Ascending aorta (tissue), 2 donors: ENCODE data around the gene SCMH1. TPM values are rescaled to one million over a fixed set of nuclear protein-coding genes. Genes with fewer than 3 reads are reported as not detected.

Experiments used
- DNase-seq, 2 donors: peaks; one replicate each; pipeline ENCODE4 v3.0.0-alpha.2; 2019; ENCODE audit warnings: low spot score in 2 of 2
- H3K27ac ChIP-seq, 2 donors: fragments of 200-600 bp; sonication (generic); one replicate each; pipeline ENCODE4 v1.5.1; 2016 to 2017; ENCODE audit warnings: mild to moderate bottlenecking in 1 of 2
- H3K27me3 ChIP-seq: fragments of 200-600 bp; sonication (generic); one replicate; pipeline ENCODE4 v1.5.1; 2017
- H3K36me3 ChIP-seq, 2 donors: fragments of 200-600 bp; sonication (generic); one replicate each; pipeline ENCODE4 v1.5.1; 2016
- H3K4me1 ChIP-seq, 2 donors: fragments of 200-600 bp; sonication (generic); one replicate each; pipeline ENCODE4 v1.5.1; 2016 to 2017; ENCODE audit warnings: mild to moderate bottlenecking in 1 of 2
- H3K4me3 ChIP-seq, 2 donors: fragments of 200-600 bp; sonication (generic); one replicate each; pipeline ENCODE4 v1.5.1; 2016 to 2017; ENCODE audit warnings: mild to moderate bottlenecking in 1 of 2
- H3K9me3 ChIP-seq, 2 donors: fragments of 200-600 bp; sonication (generic); one replicate each; pipeline ENCODE4 v1.5.1; 2016
- intact Hi-C: fragments of 100-400 bp; cut with DNase I; formaldehyde crosslinking; loops from one replicate; pipeline ENCODE4 v1.15.1; 2023
- total RNA-seq: library from RNA; depleted of rRNA; stranded (reverse); fragments of >200 nt; gene quantifications from one replicate; pipeline ENCODE4 v1.1.0, GENCODE V29; 2016
- TF ChIP-seq, protein P1 (sequence below), 3 experiments: fragments of 200-600 bp in 2 of 3; fragments of 450-650 bp in 1 of 3; sonication (generic) in 2 of 3; IDR thresholded peaks; one replicate each; pipeline ENCODE4 v1.5.1; 2016 to 2019; ENCODE audit warnings: antibody characterized with exemption in 3 of 3, mild to moderate bottlenecking in 1 of 3, moderate library complexity in 1 of 3

Gene SCMH1
- total RNA-seq: 55.9 TPM

GRCh38 chr1:41241749-41242341 lies at the start of gene SCMH1:
Gene SCMH1, minus strand, starts transcription at chr1:41242306. Its CDS starts 56,173 bp downstream, at chr1:41186133.
- DNase-seq: peak in 1 of 2 donors; percentile 68
- Histone ChIP-seq H3K36me3 (no peaks in the 10 kb centered on the region), H3K4me1 (peaks cover 0 to 16% of the 10 kb centered on the region in 2 donors), H3K27ac (peak within 1 kb of the TSS; percentile 96 to 98), H3K27me3 (no peaks in the 10 kb centered on the region), H3K9me3 (no peaks in the 10 kb centered on the region), H3K4me3 (peak within 1 kb of the TSS; percentile 90 to 95)
- intact Hi-C loops: loop anchor here (2.0 to 5.0 kb wide), 3 partner anchors 85 to 197 kb away; no protein-coding TSS in a partner anchor
- TF ChIP-seq, protein P1, sequence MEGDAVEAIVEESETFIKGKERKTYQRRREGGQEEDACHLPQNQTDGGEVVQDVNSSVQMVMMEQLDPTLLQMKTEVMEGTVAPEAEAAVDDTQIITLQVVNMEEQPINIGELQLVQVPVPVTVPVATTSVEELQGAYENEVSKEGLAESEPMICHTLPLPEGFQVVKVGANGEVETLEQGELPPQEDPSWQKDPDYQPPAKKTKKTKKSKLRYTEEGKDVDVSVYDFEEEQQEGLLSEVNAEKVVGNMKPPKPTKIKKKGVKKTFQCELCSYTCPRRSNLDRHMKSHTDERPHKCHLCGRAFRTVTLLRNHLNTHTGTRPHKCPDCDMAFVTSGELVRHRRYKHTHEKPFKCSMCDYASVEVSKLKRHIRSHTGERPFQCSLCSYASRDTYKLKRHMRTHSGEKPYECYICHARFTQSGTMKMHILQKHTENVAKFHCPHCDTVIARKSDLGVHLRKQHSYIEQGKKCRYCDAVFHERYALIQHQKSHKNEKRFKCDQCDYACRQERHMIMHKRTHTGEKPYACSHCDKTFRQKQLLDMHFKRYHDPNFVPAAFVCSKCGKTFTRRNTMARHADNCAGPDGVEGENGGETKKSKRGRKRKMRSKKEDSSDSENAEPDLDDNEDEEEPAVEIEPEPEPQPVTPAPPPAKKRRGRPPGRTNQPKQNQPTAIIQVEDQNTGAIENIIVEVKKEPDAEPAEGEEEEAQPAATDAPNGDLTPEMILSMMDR (IDR thresholded peaks at IDR 0.05): no peak

GRCh38 chr1:41291195-41291594 lies 49.1 kb upstream of the SCMH1 start:
- TF ChIP-seq, protein P1 (IDR thresholded peaks at IDR 0.05): no peak

DNA sequence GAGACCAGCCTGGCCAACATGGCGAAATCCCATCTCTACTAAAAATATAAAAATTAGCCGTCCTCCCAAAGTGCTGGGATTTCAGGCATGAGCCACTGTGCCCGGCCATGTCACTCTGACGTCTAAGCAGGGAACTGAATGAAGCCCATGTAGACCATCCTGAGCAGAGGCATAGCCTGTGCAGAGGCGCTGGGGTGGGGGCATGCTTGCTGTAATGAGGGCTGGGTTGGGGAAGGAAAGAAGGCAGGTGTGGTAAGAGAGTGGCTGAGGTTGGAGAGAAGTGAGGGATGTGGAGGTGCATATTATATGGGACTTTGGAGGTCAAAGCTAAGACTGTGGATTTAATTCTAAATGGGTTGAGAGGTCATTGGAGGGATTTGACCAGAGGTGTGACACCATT lies 47.1 kb upstream of the SCMH1 start:
- Histone ChIP-seq H3K4me1 (no peaks in the 10 kb centered on the region), H3K36me3 (no peaks in the 10 kb centered on the region), H3K27ac (no peak overlapping the region), H3K27me3 (no peaks in the 10 kb centered on the region), H3K9me3 (no peaks in the 10 kb centered on the region), H3K4me3 (no peak overlapping the region)
- intact Hi-C loops: no loop called here
- DNase-seq: no peak
- TF ChIP-seq, protein P1 (IDR thresholded peaks at IDR 0.05): no peak

More at GRCh38 chr1:41291195-41291594, 49.1 kb upstream of the SCMH1 start:
- no peaks in the 10 kb centered on the region for H3K9me3 ChIP-seq
- H3K4me3 ChIP-seq: no peak overlapping the region
- H3K27ac ChIP-seq: no peak overlapping the region
- no peaks in the 10 kb centered on the region for H3K27me3 ChIP-seq
- intact Hi-C loops: no loop called here
- H3K4me1 ChIP-seq: no peaks in the 10 kb centered on the region
- DNase-seq: no peak
- no peaks in the 10 kb centered on the region for H3K36me3 ChIP-seq

DNA sequence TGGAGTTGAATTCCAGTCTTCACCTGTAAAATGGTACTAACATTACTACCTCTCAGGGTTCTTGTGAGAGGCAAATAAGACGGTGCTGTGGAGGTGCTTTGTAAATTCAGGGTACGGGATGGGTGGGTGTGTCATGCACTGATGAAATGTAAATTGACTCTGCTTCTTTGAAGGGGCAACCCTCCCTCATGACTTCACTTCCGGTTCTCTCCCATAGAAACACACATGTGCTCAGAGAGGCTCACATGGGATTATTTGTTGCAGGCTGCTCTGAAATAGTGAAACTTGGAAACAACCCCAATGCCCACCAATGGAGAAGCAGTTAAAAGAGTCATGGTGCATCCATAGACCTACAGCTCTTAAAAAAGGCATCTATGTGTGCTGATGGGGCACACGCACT lies 44.9 kb upstream of the SCMH1 start:
- no peak overlapping the region for H3K27ac ChIP-seq
- peaks cover 0 to 2% of the 10 kb centered on the region in 2 donors for H3K4me1 ChIP-seq
- TF ChIP-seq, protein P1 (IDR thresholded peaks at IDR 0.05): no peak
- no peak overlapping the region for H3K4me3 ChIP-seq
- DNase-seq: peak in 1 of 2 donors; percentile 24
- H3K27me3 ChIP-seq: no peaks in the 10 kb centered on the region
- intact Hi-C loops: no loop called here
- no peaks in the 10 kb centered on the region for H3K36me3 ChIP-seq
- H3K9me3 ChIP-seq: no peaks in the 10 kb centered on the region

DNA sequence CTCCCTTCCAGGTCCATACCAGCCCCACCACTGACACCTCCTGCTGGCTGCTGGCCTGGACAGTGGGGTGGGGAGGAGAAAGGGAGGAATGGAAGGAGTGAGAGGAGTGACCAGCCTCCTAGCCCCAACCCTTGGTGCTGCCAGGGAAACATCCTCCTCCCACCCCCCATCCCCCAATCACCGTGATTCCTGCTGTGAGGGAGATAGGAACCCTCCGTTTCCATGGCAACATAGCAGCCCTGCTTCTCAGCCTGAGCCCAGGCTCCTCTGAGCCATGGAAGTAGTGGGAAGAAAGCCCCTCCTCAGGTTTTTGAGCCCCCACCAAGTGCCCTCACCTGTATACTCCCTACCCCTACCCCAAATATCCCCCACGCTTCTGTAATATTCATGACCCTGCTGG lies 44.4 kb upstream of the SCMH1 start:
- Histone ChIP-seq H3K9me3 (no peaks in the 10 kb centered on the region), H3K36me3 (no peaks in the 10 kb centered on the region), H3K27me3 (no peaks in the 10 kb centered on the region), H3K4me1 (peaks cover 0 to 2% of the 10 kb centered on the region in 2 donors), H3K4me3 (no peak overlapping the region), H3K27ac (no peak overlapping the region)
- TF ChIP-seq, protein P1 (IDR thresholded peaks at IDR 0.05): no peak
- intact Hi-C loops: no loop called here
- DNase-seq: no peak
